Effector memory CD8-positive, alpha-beta T cell (primary cell): ENCODE results near the gene STK10.

Experiments used
- ATAC-seq: fragments of 150-1000 bp; cut with Tn5 transposase; replicated peaks from 2 replicates; pipeline ENCODE4 v1.10.0; 2021; ENCODE audit warnings: mild to moderate bottlenecking, moderate library complexity
- DNase-seq, 3 experiments: peaks; one replicate each; pipeline ENCODE4 v3.0.0; 2021
- H3K27ac Mint-ChIP-seq, 2 donors: one replicate each; pipeline ENCODE4 v1.8.0; 2022; ENCODE audit warnings: mild to moderate bottlenecking in 2 of 2, mixed read lengths in 2 of 2, moderate library complexity in 2 of 2
- H3K27me3 Mint-ChIP-seq, 2 donors: one replicate each; pipeline ENCODE4 v1.8.0; 2022; ENCODE audit warnings: mixed read lengths in 2 of 2
- H3K36me3 Mint-ChIP-seq: one replicate; pipeline ENCODE4 v1.8.0; 2022; ENCODE audit warnings: mild to moderate bottlenecking, moderate library complexity, mixed read lengths; ENCODE audit not compliant: insufficient read depth
- H3K4me1 Mint-ChIP-seq, 2 donors: one replicate each; pipeline ENCODE4 v1.8.0; 2022; ENCODE audit warnings: low read depth in 2 of 2, mixed read lengths in 2 of 2
- H3K4me3 Mint-ChIP-seq, 2 donors: one replicate each; pipeline ENCODE4 v1.8.0; 2022; ENCODE audit warnings: mild to moderate bottlenecking in 2 of 2, mixed read lengths in 2 of 2, moderate library complexity in 2 of 2
- H3K9me3 Mint-ChIP-seq, 2 donors: one replicate each; pipeline ENCODE4 v1.8.0; 2022; ENCODE audit warnings: mixed read lengths in 2 of 2

The STK10 gene

GRCh38 chr5:172183881-172184280, 4.1 kb downstream of the STK10 start:
- Mint-ChIP-seq H3K9me3 (no peaks in the 10 kb centered on the region), H3K27ac (peak overlapping the region; percentile 98 to 99)
- no peak for DNase-seq

GRCh38 chr5:172182291-172182690, 5.7 kb downstream of the STK10 start:
- Mint-ChIP-seq H3K27ac (peak overlapping the region; percentile 98 to 99), H3K4me3 (peak overlapping the region; percentile 99 to 100), H3K4me1 (peaks cover 62 to 66% of the 10 kb centered on the region in 2 donors), H3K27me3 (no peaks in the 10 kb centered on the region), H3K9me3 (no peaks in the 10 kb centered on the region), H3K36me3 (peaks cover 88% of the 10 kb centered on the region)
- ATAC-seq (no peak), DNase-seq (no peak)

More at GRCh38 chr5:172183881-172184280, 4.1 kb downstream of the STK10 start:
- Mint-ChIP-seq H3K4me3 (peak overlapping the region; percentile 99 to 100), H3K36me3 (peaks cover 88% of the 10 kb centered on the region), H3K4me1 (peaks cover 51 to 52% of the 10 kb centered on the region in 2 donors), H3K27me3 (no peaks in the 10 kb centered on the region)
- no peak for ATAC-seq

- ATAC-seq, result peak; percentile 11
Measured at GRCh38 chr5:172180936-172181335, 7.1 kb downstream of the STK10 start.

GRCh38 chr5:172178991-172179989, 8.7 kb downstream of the STK10 start:
- Mint-ChIP-seq H3K27me3 (no peaks in the 10 kb centered on the region), H3K9me3 (no peaks in the 10 kb centered on the region), H3K36me3 (peaks cover 78% of the 10 kb centered on the region), H3K27ac (peak overlapping the region; percentile 94 to 99), H3K4me1 (peaks cover 70 to 75% of the 10 kb centered on the region in 2 donors), H3K4me3 (peak overlapping the region; percentile 95 to 97)
- ATAC-seq (peak; percentile 53), DNase-seq (peak; percentile 57 to 66 (median 60))

More at GRCh38 chr5:172180936-172181335, 7.1 kb downstream of the STK10 start:
- H3K36me3 Mint-ChIP-seq, result peaks cover 80% of the 10 kb centered on the region
- peak in 1 of 3 experiments; percentile 17 for DNase-seq
- H3K27me3 Mint-ChIP-seq, result no peaks in the 10 kb centered on the region
- H3K27ac Mint-ChIP-seq, result peak overlapping the region; percentile 94 to 99
- peaks cover 67 to 74% of the 10 kb centered on the region in 2 donors for H3K4me1 Mint-ChIP-seq
- H3K9me3 Mint-ChIP-seq, result no peaks in the 10 kb centered on the region
- peak overlapping the region; percentile 95 to 97 for H3K4me3 Mint-ChIP-seq

- peak in 2 of 3 experiments; percentile 17 to 28 for DNase-seq
- H3K4me1 Mint-ChIP-seq, result peaks cover 77 to 82% of the 10 kb centered on the region in 2 donors
- H3K27ac Mint-ChIP-seq, result peak overlapping the region; percentile 94 to 99
- peaks cover 83% of the 10 kb centered on the region for H3K36me3 Mint-ChIP-seq
- H3K4me3 Mint-ChIP-seq, result peak overlapping the region; percentile 95 to 97
- H3K9me3 Mint-ChIP-seq, result no peaks in the 10 kb centered on the region
- no peaks in the 10 kb centered on the region for H3K27me3 Mint-ChIP-seq
- peak; percentile 9 for ATAC-seq
Measured at GRCh38 chr5:172178301-172178987, 9.6 kb downstream of the STK10 start.

GRCh38 chr5:172177176-172177575, 10.8 kb downstream of the STK10 start:
- no peaks in the 10 kb centered on the region for H3K9me3 Mint-ChIP-seq
- H3K4me3 Mint-ChIP-seq, result peak overlapping the region; percentile 95 to 97
- H3K36me3 Mint-ChIP-seq, result peaks cover 82% of the 10 kb centered on the region

GRCh38 chr5:172175263-172175719, 12.7 kb downstream of the STK10 start:
- Mint-ChIP-seq H3K36me3 (peaks cover 81% of the 10 kb centered on the region), H3K27me3 (no peaks in the 10 kb centered on the region), H3K4me1 (peaks cover 82 to 97% of the 10 kb centered on the region in 2 donors), H3K4me3 (peak overlapping the region; percentile 95 to 97), H3K9me3 (no peaks in the 10 kb centered on the region), H3K27ac (peak overlapping the region; percentile 94 to 98)
- ATAC-seq (peak; percentile 68), DNase-seq (peak; percentile 77 to 78 (median 78))

More at GRCh38 chr5:172177176-172177575, 10.8 kb downstream of the STK10 start:
- no peak for DNase-seq
- Mint-ChIP-seq H3K4me1 (peaks cover 79 to 87% of the 10 kb centered on the region in 2 donors), H3K27me3 (no peaks in the 10 kb centered on the region), H3K27ac (peak overlapping the region; percentile 94 to 99)
- ATAC-seq, result no peak

- H3K27me3 Mint-ChIP-seq, result no peaks in the 10 kb centered on the region
- DNase-seq (peak; percentile 59 to 61 (median 60)), ATAC-seq (peak; percentile 39)
- H3K27ac Mint-ChIP-seq, result peak overlapping the region; percentile 94 to 98
- H3K4me1 Mint-ChIP-seq, result peaks cover 82 to 95% of the 10 kb centered on the region in 2 donors
- peak overlapping the region; percentile 95 to 97 for H3K4me3 Mint-ChIP-seq
- H3K36me3 Mint-ChIP-seq, result peaks cover 81% of the 10 kb centered on the region
- H3K9me3 Mint-ChIP-seq, result no peaks in the 10 kb centered on the region
Measured at GRCh38 chr5:172173564-172174153, 14.4 kb downstream of the STK10 start.

GRCh38 chr5:172172912-172173563, 15.0 kb downstream of the STK10 start:
- Mint-ChIP-seq H3K4me3 (peak overlapping the region; percentile 95 to 97), H3K36me3 (peaks cover 76% of the 10 kb centered on the region), H3K9me3 (no peaks in the 10 kb centered on the region), H3K27me3 (no peaks in the 10 kb centered on the region), H3K27ac (peak overlapping the region; percentile 94 to 98), H3K4me1 (peaks cover 81 to 94% of the 10 kb centered on the region in 2 donors)
- no peak for ATAC-seq
- DNase-seq, result no peak

GRCh38 chr5:172171118-172171517, 16.9 kb downstream of the STK10 start:
- no peak for DNase-seq
- no peak for ATAC-seq
- Mint-ChIP-seq H3K4me3 (peak overlapping the region; percentile 62 to 95), H3K27ac (peak overlapping the region; percentile 92 to 94), H3K27me3 (no peaks in the 10 kb centered on the region), H3K36me3 (peaks cover 74% of the 10 kb centered on the region), H3K9me3 (no peaks in the 10 kb centered on the region), H3K4me1 (peaks cover 78 to 94% of the 10 kb centered on the region in 2 donors)

- Mint-ChIP-seq H3K4me3 (peak overlapping the region; percentile 62 to 95), H3K4me1 (peaks cover 72 to 88% of the 10 kb centered on the region in 2 donors), H3K27ac (peak overlapping the region; percentile 92 to 94), H3K36me3 (peaks cover 79% of the 10 kb centered on the region), H3K9me3 (no peaks in the 10 kb centered on the region), H3K27me3 (no peaks in the 10 kb centered on the region)
- ATAC-seq (no peak), DNase-seq (no peak)
Measured at GRCh38 chr5:172170251-172170701, 17.7 kb downstream of the STK10 start.

GRCh38 chr5:172169216-172169615, 18.8 kb downstream of the STK10 start:
- Mint-ChIP-seq H3K27ac (peak overlapping the region; percentile 92 to 94), H3K4me3 (peak overlapping the region; percentile 62 to 95), H3K36me3 (peaks cover 75% of the 10 kb centered on the region), H3K9me3 (no peaks in the 10 kb centered on the region), H3K27me3 (no peaks in the 10 kb centered on the region), H3K4me1 (peaks cover 69 to 81% of the 10 kb centered on the region in 2 donors)
- no peak for DNase-seq
- ATAC-seq, result no peak
